SK-N-MC (cell line): ENCODE measurements around the gene TRAM2.

Experiments used
- EZH2 ChIP-seq: fragments of 200-600 bp; sonication (generic); IDR thresholded peaks from one replicate; pipeline ENCODE4 v1.6.1; 2017; ENCODE audit warnings: antibody characterized with exemption
- POLR2AphosphoS5 ChIP-seq: IDR thresholded peaks from 2 replicates; pipeline ENCODE4 v1.6.1; 2012; ENCODE audit warnings: mild to moderate bottlenecking, low read depth, low read length, borderline replicate concordance

- TF ChIP-seq POLR2AphosphoS5 (no peak), EZH2 (no peak)
Measured at GRCh38 chr6:52510213-52510562, 66.7 kb downstream of the TRAM2 start.
